Duodenal mucosa (tissue), 2 donors: ENCODE measurements around the gene HLA-DOA.

Experiments
- H3K27ac ChIP-seq: one replicate; pipeline ENCODE4 v1.7.0; 2013; ENCODE audit warnings: low read depth, low read length
- H3K27me3 ChIP-seq, 2 donors: one replicate each; pipeline ENCODE4 v1.7.0; 2013; ENCODE audit warnings: low read length in 2 of 2, control low read depth in 1 of 2; ENCODE audit not compliant: insufficient read depth in 2 of 2, control insufficient read depth in 1 of 2
- H3K36me3 ChIP-seq, 2 donors: one replicate each; pipeline ENCODE4 v1.7.0; 2013; ENCODE audit warnings: low read length in 2 of 2, control low read depth in 1 of 2; ENCODE audit not compliant: insufficient read depth in 2 of 2, control insufficient read depth in 1 of 2
- H3K4me1 ChIP-seq, 2 donors: one replicate each; pipeline ENCODE4 v1.7.0; 2013; ENCODE audit warnings: low read length in 2 of 2, control low read depth in 1 of 2; ENCODE audit not compliant: insufficient read depth in 2 of 2, control insufficient read depth in 1 of 2
- H3K4me3 ChIP-seq, 2 donors: one replicate each; pipeline ENCODE4 v1.7.0; 2013; ENCODE audit warnings: low read length in 2 of 2, low read depth in 1 of 2
- H3K9ac ChIP-seq, 2 donors: one replicate each; pipeline ENCODE4 v1.7.0; 2013; ENCODE audit warnings: low read length in 2 of 2, low read depth in 1 of 2
- H3K9me3 ChIP-seq, 2 donors: one replicate each; pipeline ENCODE4 v1.7.0; 2013; ENCODE audit warnings: low read length in 2 of 2, control low read depth in 1 of 2; ENCODE audit not compliant: control insufficient read depth in 1 of 2

The HLA-DOA gene

GRCh38 chr6:32979720-32980487, 29.5 kb downstream of the HLA-DOA start:
- H3K9ac ChIP-seq: no peak overlapping the region
- peaks cover 67 to 85% of the 10 kb centered on the region in 2 donors for H3K4me1 ChIP-seq
- H3K27me3 ChIP-seq: no peaks in the 10 kb centered on the region
- H3K36me3 ChIP-seq: peaks cover 60 to 74% of the 10 kb centered on the region in 2 donors
- H3K4me3 ChIP-seq: no peak overlapping the region
- H3K27ac ChIP-seq: no peak overlapping the region
- H3K9me3 ChIP-seq: no peaks in the 10 kb centered on the region

- peaks cover 65 to 71% of the 10 kb centered on the region in 2 donors for H3K4me1 ChIP-seq
- peaks cover 71 to 87% of the 10 kb centered on the region in 2 donors for H3K36me3 ChIP-seq
- H3K27ac ChIP-seq: no peak overlapping the region
- no peak overlapping the region for H3K4me3 ChIP-seq
- no peaks in the 10 kb centered on the region for H3K27me3 ChIP-seq
- H3K9me3 ChIP-seq: no peaks in the 10 kb centered on the region
- H3K9ac ChIP-seq: no peak overlapping the region
Observed at GRCh38 chr6:32977953-32978324, 31.5 kb downstream of the HLA-DOA start.

DNA sequence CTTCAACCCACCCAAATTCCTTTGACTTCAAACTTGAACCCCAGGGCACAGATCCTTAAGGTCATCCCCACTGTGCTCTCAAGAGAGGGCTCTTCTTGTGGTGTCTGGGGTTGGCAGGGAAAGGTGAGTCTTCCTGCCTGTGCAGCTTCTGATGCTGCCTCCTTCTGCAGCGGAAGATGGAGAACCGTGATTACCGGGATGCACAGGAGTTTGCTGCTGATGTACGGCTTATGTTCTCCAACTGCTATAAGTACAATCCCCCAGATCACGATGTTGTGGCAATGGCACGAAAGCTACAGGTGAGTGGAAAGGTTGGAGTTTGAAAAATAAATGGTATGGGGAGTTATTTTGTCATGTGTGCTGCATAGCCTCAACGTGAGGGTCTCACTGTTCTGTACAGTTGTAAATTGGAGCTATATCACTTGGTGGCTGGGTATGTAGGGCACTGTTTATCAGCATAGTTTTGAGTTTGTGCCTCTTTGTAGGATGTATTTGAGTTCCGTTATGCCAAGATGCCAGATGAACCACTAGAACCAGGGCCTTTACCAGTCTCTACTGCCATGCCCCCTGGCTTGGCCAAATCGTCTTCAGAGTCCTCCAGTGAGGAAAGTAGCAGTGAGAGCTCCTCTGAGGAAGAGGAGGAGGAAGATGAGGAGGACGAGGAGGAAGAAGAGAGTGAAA, 32.0 kb downstream of the HLA-DOA start:
- H3K27me3 ChIP-seq: no peaks in the 10 kb centered on the region
- no peak overlapping the region for H3K27ac ChIP-seq
- H3K36me3 ChIP-seq: peaks cover 71 to 92% of the 10 kb centered on the region in 2 donors
- H3K9ac ChIP-seq: no peak overlapping the region
- no peaks in the 10 kb centered on the region for H3K9me3 ChIP-seq
- peaks cover 64 to 66% of the 10 kb centered on the region in 2 donors for H3K4me1 ChIP-seq
- peak overlapping the region; percentile 9 to 10 for H3K4me3 ChIP-seq

DNA sequence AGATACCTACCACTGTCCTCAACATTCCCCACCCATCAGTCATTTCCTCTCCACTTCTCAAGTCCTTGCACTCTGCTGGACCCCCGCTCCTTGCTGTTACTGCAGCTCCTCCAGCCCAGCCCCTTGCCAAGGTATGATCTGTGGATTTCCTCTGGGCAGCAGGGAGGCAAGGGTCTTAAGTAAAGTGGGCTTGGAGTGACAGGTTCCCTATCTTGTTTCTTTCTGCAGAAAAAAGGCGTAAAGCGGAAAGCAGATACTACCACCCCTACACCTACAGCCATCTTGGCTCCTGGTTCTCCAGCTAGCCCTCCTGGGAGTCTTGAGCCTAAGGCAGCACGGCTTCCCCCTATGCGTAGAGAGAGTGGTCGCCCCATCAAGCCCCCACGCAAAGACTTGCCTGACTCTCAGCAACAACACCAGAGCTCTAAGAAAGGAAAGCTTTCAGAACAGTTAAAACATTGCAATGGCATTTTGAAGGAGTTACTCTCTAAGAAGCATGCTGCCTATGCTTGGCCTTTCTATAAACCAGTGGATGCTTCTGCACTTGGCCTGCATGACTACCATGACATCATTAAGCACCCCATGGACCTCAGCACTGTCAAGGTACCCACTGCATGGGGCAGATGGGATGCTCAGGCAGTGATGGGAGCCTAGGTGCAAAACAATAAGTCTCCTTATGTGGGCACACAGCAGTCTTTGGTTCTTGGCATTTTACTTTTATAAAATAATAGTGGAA, 32.9 kb downstream of the HLA-DOA start:
- Histone ChIP-seq H3K4me3 (peak overlapping the region; percentile 41 to 84), H3K4me1 (peaks cover 55 to 57% of the 10 kb centered on the region in 2 donors), H3K9ac (peak overlapping the region in 1 of 2 donors; percentile 8), H3K9me3 (no peaks in the 10 kb centered on the region), H3K27ac (no peak overlapping the region), H3K36me3 (peaks cover 71 to 83% of the 10 kb centered on the region in 2 donors), H3K27me3 (no peaks in the 10 kb centered on the region)

- Histone ChIP-seq H3K36me3 (peaks cover 68 to 77% of the 10 kb centered on the region in 2 donors), H3K9me3 (no peaks in the 10 kb centered on the region), H3K27ac (no peak overlapping the region), H3K4me3 (peak overlapping the region; percentile 41 to 84), H3K4me1 (peaks cover 51 to 53% of the 10 kb centered on the region in 2 donors), H3K9ac (peak overlapping the region in 1 of 2 donors; percentile 8), H3K27me3 (no peaks in the 10 kb centered on the region)
Observed at GRCh38 chr6:32975886-32976285, 33.5 kb downstream of the HLA-DOA start.

- Histone ChIP-seq H3K9me3 (no peaks in the 10 kb centered on the region), H3K36me3 (peaks cover 56 to 66% of the 10 kb centered on the region in 2 donors), H3K27me3 (no peaks in the 10 kb centered on the region), H3K9ac (peak overlapping the region; percentile 78 to 97), H3K4me3 (peak overlapping the region; percentile 84 to 99), H3K4me1 (peaks cover 40 to 44% of the 10 kb centered on the region in 2 donors), H3K27ac (no peak overlapping the region)
Observed at GRCh38 chr6:32974541-32975308, 34.7 kb downstream of the HLA-DOA start.

GRCh38 chr6:32974016-32974333, 35.4 kb downstream of the HLA-DOA start:
- Histone ChIP-seq H3K9ac (peak overlapping the region; percentile 78 to 97), H3K27me3 (no peaks in the 10 kb centered on the region), H3K4me1 (peaks cover 37 to 41% of the 10 kb centered on the region in 2 donors), H3K4me3 (peak overlapping the region; percentile 84 to 99), H3K27ac (peak overlapping the region; percentile 40), H3K36me3 (peaks cover 49 to 58% of the 10 kb centered on the region in 2 donors), H3K9me3 (no peaks in the 10 kb centered on the region)

DNA sequence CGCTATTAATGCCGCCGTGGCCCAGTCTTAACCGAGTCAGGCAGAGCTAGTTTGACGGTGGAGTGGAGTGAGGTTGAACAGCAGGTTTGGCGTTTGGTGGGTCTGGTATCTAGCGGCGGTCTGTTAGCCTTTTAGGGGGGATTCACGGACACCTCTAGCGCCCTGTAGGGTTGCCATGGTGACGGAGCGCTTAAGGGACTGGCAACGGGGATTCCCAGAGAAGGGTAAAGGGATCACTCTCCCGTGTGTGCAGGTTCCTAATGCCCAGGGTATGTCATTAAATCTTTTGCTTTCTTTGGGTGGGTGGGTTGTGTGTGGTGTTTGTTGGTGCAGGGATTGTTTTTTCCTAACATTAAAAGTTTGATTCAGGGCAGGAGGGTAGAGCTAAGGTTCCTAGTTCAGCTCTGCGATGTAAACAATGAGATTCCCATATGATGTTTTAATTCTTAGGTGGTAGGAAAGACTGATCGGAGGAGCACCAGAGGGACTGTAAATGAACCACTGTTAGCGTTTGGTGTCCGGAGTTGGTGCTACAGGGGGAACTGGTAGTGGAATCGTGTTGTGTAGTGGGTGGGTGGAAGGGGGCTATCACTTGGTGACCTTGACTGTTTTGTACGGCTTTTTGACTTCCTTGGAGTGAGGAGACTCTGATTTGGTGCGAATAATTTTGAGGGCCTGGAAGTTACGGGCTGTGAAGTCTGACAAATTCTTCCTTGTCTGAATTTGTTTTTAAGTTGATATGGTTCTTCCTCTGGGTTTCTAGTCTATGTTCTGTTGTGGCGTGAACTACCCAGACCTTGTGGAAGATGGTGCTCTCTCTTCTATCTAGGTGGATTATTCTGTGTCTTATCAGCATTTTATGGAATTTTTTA, 36.0 kb downstream of the HLA-DOA start:
- no peaks in the 10 kb centered on the region for H3K9me3 ChIP-seq
- peaks cover 43 to 52% of the 10 kb centered on the region in 2 donors for H3K36me3 ChIP-seq
- peaks cover 36 to 37% of the 10 kb centered on the region in 2 donors for H3K4me1 ChIP-seq
- H3K27ac ChIP-seq: peak overlapping the region; percentile 78
- H3K9ac ChIP-seq: peak overlapping the region; percentile 78 to 97
- peak overlapping the region; percentile 84 to 99 for H3K4me3 ChIP-seq
- no peaks in the 10 kb centered on the region for H3K27me3 ChIP-seq
